HG03139 (cell line): ENCODE data around the gene SLC50A1.

Experiments used
- ATAC-seq: cut with Tn5 transposase; IDR thresholded peaks from one replicate; pipeline ENCODE4 v1.9.1; 2021; ENCODE audit not compliant: unreplicated experiment

Gene SLC50A1, protein sequence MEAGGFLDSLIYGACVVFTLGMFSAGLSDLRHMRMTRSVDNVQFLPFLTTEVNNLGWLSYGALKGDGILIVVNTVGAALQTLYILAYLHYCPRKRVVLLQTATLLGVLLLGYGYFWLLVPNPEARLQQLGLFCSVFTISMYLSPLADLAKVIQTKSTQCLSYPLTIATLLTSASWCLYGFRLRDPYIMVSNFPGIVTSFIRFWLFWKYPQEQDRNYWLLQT

DNA sequence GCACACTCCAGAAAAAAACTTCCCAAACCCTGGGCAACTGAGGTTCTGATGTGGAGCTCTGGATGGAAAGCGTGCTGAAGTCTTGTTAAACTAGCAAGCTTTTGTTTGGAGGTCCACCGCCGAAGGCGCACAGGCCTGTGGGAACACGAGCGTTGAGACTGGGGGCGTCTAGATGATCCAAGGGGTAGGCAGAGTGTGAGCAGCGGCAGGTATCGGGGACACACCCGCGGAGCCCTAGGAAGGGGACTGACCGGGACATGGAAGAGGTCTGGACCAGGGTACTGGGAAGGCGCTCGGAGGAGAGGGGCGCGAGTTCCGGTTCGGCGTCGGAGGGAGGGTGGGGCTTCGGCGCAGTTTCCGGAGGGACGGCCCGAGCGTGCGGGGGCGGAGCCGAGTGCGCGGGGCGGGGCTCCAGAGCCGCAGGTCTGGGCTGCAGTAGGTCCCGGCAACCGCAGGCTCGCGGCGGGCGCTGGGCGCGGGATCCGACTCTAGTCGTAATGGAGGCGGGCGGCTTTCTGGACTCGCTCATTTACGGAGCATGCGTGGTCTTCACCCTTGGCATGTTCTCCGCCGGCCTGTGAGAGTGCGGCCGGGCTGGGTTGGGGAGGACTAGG, at the start of gene SLC50A1:
Gene SLC50A1 (plus strand): TSS at position 438 of the 614 bp plus-strand sequence. CDS start 60 bp downstream, at position 498.
- ATAC-seq = peak; percentile 74

DNA sequence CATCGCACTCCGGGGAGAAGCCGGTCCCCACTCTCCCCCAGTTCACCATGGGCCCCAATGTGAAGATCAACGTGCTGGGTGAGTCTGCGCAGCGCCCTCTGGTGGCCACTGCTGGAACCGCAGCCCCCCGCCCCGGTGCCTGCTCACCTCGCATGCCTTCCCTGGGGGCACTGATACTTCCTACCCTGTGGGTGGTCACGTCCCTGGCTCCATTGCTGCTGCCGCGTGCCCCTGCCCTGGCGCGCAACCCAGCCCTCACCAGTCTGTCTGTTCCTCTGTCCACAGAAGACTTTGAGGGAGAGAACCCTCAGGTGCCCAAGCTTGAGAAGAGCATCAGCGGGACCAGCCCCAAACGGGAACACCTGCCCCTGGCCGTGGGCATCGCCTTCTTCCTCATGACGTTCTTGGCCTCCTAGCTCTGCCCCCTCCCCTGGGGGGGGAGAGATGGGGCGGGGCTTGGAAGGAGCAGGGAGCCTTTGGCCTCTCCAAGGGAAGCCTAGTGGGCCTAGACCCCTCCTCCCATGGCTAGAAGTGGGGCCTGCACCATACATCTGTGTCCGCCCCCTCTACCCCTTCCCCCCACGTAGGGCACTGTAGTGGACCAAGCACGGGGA, 49.4 kb upstream of the SLC50A1 start:
- ATAC-seq = no peak

DNA sequence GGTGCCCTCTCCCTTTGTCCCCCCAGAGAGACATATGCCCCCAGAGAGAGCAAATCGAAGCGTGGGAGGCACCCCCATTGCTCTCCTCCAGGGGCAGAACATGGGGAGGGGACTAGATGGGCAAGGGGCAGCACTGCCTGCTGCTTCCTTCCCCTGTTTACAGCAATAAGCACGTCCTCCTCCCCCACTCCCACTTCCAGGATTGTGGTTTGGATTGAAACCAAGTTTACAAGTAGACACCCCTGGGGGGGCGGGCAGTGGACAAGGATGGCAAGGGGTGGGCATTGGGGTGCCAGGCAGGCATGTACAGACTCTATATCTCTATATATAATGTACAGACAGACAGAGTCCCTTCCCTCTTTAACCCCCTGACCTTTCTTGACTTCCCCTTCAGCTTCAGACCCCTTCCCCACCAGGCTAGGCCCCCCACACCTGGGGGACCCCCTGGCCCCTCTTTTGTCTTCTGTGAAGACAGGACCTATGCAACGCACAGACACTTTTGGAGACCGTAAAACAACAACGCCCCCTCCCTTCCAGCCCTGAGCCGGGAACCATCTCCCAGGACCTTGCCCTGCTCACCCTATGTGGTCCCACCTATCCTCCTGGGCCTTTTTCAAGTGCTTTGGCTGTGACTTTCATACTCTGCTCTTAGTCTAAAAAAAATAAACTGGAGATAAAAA, 48.7 kb upstream of the SLC50A1 start:
- no peak for ATAC-seq

DNA sequence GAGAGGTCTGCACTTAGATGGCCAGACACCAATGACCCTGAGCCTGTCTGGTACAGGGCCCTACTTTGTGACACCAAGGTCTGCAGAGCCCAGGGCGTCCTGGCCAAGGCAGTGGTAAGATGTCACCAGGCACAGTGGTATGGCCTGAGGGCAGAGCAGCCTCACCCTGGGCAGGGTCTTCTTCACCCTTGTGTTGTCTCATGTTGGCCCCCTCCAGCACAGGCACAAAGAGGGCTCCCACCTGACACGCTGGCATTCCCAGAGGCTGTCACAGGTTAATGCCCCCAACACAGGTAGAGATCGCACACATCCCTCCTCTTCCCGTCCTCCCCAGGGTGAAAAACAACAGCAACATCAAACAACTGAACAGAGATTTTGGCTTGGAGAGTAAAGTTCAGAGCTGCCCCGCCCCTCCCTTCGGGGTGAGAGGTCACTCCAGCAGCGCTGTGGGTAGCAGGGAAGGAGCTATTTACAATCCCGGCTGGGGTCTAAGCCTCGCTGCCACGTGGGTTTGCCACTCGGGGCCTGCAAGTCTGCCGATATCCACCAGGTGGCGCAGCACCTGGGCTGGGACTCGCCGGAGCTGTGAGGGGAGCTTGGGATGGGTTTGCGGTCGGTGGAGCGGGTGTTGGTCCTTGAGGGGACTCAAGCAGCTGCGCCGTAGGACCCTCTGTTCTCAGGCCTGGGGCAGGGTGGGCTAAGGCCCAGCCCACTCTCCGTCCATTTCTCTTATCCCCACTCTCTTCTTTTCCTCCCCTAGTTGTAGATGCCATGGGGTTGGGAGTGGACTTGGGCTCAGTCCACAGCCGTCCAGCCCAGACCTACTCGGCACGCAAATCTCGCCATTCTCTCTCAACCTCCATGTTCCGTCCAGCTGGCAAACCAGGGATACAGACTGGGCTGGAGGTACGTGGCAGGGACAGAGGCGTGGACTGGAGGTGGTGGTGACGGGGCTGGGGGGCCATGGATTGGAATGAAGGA, 44.3 kb upstream of the SLC50A1 start:
- ATAC-seq = no peak

DNA sequence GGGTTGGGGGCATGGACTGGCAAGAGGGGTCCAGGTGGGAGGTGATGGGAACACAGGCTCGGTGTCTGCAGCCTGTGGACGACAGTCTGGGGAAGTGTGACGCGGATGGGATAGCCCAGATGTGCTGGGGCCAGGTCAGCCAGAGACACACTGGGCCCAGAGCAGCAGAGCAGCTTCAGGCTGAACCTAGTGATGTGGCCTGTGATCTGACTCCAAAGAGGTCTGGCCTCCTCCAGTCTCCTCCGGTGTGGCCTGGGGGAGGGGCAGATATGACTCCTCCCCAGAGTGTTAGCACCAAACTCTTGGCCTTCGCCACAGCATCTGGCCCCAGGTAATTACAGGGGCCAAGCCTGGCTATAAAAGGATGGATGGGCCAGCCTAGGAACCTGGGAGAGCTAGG, 43.5 kb upstream of the SLC50A1 start:
- no peak for ATAC-seq

DNA sequence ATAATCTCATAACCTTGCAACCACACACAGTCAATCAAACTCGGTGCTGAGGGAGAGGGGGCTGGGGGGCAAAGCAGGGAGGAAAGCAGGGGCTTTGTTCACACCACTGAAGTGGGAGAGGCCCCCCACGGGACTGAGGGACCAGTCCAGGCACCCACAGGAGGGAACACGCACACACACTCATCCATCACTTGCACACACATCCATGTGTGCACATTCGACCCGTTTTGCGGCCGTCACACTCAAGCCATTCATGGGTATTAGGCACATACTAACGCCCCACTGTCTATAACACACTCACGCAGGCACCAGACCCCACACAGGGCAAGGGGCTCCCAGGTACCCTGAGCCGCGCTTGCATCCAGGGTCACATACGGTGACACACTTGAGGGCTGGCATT, 43.0 kb upstream of the SLC50A1 start:
- ATAC-seq = no peak

DNA sequence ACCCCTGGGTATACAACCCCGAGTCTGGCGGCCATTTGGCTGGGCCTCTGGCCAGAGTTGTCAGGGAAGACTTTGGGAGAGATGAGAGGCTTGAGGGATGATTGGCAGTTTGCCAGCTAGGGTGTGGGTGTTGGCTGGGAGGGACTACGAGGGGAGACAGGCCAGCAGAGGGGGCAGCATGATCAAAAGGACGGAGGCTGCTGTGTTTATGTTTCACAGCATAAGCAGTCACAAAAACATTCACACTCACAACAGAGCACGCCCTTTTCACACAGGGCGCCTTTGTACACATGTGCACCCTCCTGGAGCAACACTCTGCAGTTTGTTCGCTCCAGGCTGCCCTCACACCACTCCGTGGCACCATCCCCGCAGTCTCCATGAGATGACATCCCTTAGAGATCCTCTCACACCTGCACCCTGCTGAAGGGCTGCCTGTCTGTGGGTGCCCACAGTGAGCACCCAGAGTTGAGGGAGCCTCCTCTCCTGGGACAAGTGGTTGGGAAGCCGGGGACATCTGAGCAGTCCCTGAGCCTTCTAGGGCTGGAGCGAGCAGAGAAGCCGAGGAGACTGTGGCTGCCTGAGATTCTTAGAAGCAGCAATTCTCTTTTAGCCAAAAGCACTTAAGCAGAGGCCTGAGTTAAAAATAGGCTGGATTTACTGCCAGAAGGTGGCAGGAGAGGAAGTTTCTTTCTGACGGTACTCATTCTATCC, 41.6 kb upstream of the SLC50A1 start:
- no peak for ATAC-seq

DNA sequence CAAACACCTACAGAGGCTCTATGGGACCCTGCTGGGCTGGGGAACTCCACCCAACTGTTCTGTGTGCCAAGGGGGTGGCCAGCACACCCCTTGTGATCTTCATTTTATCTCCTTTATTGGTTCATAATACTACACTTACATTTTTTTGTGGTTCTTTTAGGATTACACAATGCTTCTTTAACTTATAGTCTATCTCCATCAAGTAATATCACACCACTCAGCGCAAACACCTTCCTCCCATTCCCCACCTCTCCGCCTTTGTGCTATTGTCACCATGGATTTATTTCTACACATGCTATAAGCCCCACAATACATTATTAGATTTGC, 41.1 kb upstream of the SLC50A1 start:
- ATAC-seq = no peak

DNA sequence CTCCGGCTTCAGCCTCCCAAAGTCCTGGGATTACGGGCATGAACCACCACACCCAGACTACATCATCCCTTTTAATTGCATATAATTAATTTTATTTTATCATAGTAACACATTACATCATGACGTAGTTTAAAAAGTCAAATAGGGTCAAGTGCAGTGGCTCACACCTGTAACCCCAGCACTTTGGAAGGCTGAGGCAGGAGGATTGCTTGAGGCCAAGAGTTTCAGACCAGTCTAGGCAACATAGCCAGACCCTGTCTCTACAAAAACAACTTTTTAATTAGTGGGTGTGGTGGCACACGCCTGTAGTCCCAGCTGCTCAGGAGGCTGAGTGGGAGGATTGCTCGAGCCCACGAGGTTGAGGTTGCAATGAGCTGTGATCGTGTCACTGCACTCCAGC, 36.3 kb upstream of the SLC50A1 start:
- no peak for ATAC-seq

DNA sequence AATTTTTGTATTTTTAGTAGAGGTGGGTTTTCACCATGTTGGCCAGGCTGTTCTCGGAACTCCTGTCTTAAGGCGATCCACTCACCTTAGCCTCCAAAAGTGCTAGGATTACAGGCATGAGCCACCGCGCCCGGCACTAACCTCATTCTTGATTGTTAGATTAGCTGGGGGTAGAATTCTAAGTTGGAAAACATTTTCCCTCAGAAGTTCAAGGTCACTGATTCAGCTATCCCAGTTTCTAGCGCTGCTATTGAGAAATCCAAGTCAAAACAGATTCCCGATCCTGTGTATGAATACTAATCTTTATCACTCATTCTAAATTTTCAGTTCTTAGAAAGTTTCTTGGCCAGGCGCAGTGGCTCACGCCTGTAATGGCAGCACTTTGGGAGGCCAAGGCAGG, 32.3 kb upstream of the SLC50A1 start:
- ATAC-seq = no peak

DNA sequence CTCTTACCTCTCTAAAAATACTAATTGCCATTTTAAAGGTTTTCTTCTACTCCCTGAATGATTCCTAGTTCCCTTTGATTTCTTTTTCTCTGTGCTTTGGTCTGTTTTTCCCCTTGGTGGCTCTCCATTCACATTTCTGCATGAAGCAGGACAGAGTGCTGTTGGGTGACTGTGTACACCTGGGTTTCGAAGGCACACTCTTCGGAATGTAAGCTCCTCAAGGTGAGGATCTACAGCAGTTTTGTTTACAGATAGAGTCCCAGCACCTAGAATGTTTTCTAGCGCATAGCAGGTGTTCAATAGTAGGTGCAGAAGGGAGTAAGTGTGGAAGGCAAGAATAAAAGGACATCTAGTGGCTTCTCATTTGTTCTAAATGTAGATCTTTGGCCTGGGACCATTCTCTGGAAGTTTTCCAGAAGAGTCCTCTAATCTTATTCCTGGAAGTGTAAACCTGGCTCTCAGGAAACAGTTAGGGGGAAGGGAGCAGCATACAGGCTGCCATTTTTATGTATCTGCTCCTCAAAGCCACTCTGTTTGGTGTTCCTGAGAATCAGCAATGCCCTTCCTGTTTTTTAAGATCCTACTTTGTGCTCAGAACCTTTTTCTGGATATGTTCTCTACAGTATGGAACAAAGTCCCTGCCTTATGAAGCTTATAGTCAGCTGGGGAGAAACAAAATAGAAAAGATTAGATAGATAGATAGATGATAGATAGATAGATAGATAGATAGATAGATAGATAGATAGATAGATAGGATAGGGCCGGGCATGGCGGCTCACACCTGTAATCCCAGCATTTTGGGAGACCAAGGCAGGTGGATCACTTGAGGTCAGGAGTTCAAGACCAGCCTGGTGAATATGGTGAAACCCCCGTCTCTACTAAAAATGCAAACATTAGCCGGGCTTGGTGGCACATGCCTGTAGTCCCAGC, 30.8 kb upstream of the SLC50A1 start:
- no peak for ATAC-seq

DNA sequence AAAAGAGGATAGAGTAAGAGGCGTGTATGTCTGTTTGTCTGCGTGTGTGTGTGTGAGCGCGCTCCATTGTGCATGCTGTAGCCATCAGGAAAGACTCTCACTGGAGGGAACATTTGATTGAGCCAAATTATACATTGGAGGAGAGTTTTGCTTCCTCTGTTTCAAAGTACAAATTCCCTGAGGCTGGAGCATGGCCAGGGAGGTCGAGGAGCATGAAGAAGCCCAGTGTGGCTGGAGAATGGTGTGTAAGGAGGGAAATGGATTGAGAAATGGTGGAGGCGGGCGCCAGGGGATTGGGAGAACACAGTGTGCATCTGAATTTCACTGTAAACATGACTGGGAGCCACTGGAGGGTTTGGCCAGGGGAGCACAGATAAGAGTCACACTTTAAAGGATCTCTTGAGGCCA, 30.0 kb upstream of the SLC50A1 start:
- no peak for ATAC-seq

DNA sequence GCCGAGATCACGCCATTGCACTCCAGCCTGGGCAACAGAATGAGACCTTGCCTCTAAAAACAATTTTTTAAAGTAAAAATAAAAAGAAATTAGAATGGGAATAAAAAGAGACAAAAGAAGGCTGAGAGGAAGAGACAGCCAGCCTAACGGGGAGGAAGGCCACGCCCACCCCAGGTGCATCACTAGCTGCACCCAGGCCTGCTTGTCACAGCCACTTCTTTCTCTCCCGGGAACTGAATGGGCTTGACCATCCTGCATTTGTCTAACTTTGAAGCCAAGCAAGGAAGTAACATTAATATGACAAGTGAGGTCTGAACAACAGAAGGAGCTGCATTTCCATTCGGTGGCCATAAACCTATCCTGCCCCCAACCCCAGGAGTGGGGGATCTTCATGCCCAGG, 28.8 kb upstream of the SLC50A1 start:
- ATAC-seq = no peak

DNA sequence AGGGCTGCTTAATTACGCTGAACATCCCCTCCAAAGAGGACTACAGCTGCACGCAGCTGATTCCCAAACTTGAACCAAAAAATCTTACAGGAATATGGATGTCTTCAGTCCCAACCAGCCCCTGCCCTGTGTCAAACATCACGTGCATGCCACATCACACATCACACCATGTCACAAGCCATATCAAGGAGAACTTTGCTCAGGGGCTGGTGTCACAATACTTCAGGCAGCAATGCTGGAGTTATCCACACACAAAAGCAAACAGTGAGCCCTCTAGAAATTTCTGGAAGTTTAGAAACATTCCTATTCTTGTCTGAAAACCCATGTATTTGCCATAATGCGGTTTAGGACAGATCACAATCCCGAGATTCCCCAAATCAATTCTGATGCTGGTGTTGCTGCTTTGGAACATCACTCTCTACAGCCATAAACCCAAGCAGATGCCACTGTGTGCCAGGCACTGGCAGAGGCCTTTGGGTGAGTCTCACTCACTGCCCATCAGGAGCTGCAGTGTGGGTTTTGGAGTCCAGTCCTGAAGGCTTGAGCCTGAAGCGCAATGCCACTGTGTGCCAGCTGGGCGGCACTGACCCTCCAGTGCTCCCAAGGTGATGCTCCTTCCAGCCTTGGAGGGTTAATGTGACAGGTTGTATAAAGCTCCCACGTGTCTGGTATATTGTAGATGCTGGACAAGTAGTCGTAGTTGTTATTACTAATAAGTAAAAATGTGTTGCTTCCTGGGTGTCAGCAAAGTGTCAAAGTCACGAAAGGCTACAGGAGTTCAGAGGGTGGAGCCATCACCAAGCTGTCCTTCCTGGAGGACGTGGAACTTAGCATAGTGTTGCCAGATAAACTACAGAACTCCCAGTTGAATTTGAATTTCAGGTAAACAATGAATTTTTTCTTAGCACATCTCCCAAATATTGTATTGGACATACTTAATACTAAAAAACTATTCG, 28.1 kb upstream of the SLC50A1 start:
- no peak for ATAC-seq

DNA sequence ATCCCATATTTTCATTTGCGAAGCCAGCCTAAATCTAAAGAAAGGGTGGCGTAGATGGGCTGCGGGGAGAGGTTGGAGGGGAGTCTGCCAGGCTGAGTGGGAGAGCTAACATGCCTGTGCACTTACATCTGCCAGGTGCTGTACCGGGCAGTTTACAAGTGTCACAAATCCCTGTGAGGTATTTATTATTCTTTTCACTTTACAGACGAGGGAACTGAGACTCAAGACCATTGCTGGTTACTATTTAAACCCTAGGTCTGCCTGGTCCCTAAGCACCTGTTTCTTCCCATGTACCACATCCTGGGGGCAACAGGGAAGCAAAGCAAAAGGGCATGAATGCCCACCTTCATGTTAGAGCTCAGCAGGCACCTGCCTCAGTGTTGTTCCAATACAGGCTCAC, 27.4 kb upstream of the SLC50A1 start:
- no peak for ATAC-seq

DNA sequence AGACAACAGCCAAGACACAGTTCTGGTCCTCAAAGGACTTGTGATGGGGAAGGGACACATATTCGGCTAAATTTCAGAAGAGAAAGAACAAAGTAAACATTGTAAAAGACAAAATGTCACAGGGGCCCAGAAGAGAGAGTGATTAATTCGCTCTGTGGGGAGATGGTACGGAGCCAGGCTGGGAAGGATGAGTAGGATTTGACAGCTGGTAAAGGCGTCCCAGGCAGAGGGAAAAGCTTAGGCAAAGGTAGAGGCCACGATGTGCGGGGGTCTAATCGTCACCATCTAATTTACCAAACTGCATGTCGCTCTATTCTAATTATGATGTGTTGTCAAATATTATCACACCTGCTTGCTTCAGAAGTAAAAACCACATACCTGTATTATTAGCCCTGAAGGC, 25.3 kb upstream of the SLC50A1 start:
- ATAC-seq = no peak

DNA sequence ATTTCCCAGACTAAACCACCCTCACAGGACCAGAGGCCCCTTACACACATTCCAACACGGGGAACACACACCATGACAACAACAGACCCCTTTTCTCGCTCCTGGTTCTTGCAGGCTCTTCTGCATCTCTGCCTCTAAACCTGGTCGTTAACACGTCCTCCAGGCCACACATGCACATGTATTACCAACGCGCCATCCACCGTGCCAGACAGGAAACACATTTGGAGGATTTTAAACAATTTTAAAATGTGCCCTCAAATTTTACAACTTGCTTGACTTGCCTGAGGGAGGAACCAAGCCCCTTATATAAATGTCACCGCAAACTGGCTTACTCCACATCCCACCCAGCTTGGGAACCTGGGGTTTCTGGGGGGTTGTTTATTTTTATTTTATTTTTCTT, 24.8 kb upstream of the SLC50A1 start:
- no peak for ATAC-seq

DNA sequence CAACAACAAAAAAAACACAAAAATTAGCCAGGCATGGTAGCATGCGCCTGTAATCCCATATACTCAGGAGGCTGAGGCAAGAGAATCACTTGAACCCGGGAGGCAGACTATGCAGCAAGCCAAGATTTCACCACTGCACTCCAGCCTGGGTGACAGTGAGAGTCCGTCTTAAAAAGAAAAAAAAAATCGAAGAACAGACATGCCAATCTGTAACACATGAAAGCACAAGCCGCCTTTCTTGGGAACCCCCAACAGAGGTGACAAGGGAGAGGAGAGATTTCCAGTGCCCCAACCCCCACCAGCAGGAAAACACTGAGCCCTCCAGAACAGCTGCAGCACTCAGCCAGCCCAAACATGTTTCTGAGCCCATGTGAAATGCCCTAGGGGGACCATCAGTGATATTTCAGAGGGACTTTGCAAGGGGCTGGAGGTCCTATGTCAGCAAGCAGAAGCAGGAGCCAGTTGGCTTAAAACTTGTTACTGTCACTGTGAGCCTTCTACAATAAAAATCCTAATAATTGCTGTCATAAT, 22.1 kb upstream of the SLC50A1 start:
- ATAC-seq = no peak
